Brain pericyte (primary cell): ENCODE results near the gene DYNC1LI2.
"Not testable (repeated sequence)": the region's sequence is repeated elsewhere in the genome, so short reads cannot be mapped to it uniquely, and the experiment has no call there.

Experiments
- DNase-seq: peaks from one replicate; pipeline ENCODE4 v3.0.0-alpha.2; 2012; ENCODE audit warnings: low read depth, low spot score

Gene DYNC1LI2

GRCh38 chr16:66696669-66697630 lies 54.5 kb downstream of the DYNC1LI2 start, which contains the start of gene CMTM4:
CMTM4 (minus strand) TSS chr16:66696743; CDS start chr16:66696525, 218 bp downstream.
- DNase-seq, result peak; percentile 22

- DNase-seq, result no peak
Observed at GRCh38 chr16:66695935-66696668, 55.3 kb downstream of the DYNC1LI2 start.

GRCh38 chr16:66695471-66695934 lies 55.9 kb downstream of the DYNC1LI2 start:
- no peak for DNase-seq

- DNase-seq, result no peak
Observed at GRCh38 chr16:66693149-66693548, 58.3 kb downstream of the DYNC1LI2 start.

- DNase-seq, result no peak
Observed at GRCh38 chr16:66692341-66692740, 59.1 kb downstream of the DYNC1LI2 start.

- no peak for DNase-seq
Observed at GRCh38 chr16:66691234-66691633, 60.2 kb downstream of the DYNC1LI2 start.

- no peak for DNase-seq
Observed at GRCh38 chr16:66690106-66690847, 61.1 kb downstream of the DYNC1LI2 start.

- DNase-seq, result no peak
Observed at GRCh38 chr16:66689282-66689681, 62.1 kb downstream of the DYNC1LI2 start.

- DNase-seq, result no peak
Observed at GRCh38 chr16:66687906-66688625, 63.3 kb downstream of the DYNC1LI2 start.

- not testable (repeated sequence) for DNase-seq
Observed at GRCh38 chr16:66685501-66686115, 65.8 kb downstream of the DYNC1LI2 start.

- DNase-seq, result no peak
Observed at GRCh38 chr16:66682271-66682670, 69.1 kb downstream of the DYNC1LI2 start.

- DNase-seq, result no peak
Observed at GRCh38 chr16:66681676-66682075, 69.7 kb downstream of the DYNC1LI2 start.

GRCh38 chr16:66678337-66678736 lies 73.1 kb downstream of the DYNC1LI2 start:
- DNase-seq, result no peak

- no peak for DNase-seq
Observed at GRCh38 chr16:66677836-66678235, 73.6 kb downstream of the DYNC1LI2 start.

- DNase-seq, result no peak
Observed at GRCh38 chr16:66677179-66677578, 74.2 kb downstream of the DYNC1LI2 start.

- DNase-seq, result no peak
Observed at GRCh38 chr16:66676599-66676998, 74.8 kb downstream of the DYNC1LI2 start.

- no peak for DNase-seq
Observed at GRCh38 chr16:66673691-66674090, 77.7 kb downstream of the DYNC1LI2 start.
